ENCODE results near the gene EPS8L1.

The EPS8L1 gene

GRCh38 chr19:55071129-55071502 is 4.6 kb upstream of the EPS8L1 start:
- Histone ChIP-seq H3K4me2 (ENCODE audit: low read length) (no peak overlapping the region), H3K4me3 (ENCODE audit: low read depth, low read length, poor library complexity, severe bottlenecking) (no peak overlapping the region), H3K27ac (ENCODE audit: low read depth, low read length, poor library complexity, severe bottlenecking) (no peak overlapping the region)

DNA sequence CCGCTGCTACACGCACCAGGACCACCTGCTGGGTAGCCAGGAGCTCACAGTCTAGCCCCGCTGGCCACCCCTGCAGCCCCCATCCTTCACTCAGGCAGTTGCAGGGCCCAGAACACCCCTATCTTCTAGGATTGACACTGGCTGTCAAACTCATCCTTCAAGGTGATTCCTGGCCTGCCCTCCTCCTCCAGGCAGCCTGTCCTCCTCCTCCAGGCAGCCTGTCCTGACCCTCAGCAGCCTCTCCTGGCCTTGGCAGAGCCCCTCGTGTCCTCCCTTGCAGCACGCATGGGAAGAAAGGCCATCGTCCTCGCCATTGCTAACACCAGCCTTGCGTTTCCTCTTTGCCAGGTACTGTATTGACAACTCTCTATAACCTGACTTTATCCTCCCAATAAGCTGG is 3.8 kb upstream of the EPS8L1 start:
- peaks cover 8% of the 10 kb centered on the region for H3K4me1 ChIP-seq (ENCODE audit: insufficient read depth, low read length, severe bottlenecking)
- no peaks in the 10 kb centered on the region for H3K79me2 ChIP-seq (ENCODE audit: insufficient read depth, low read length)
- peaks cover 2% of the 10 kb centered on the region; the same call in 1 of the 2 replicates for H3K27me3 ChIP-seq (ENCODE audit: insufficient read depth, low read length)
- H3K9me2 ChIP-seq (ENCODE audit: low read depth, low read length) = no peaks in the 10 kb centered on the region
- no peak overlapping the region for H3K4me3 ChIP-seq (ENCODE audit: low read depth, low read length, poor library complexity, severe bottlenecking)
- no peaks in the 10 kb centered on the region for H3K36me3 ChIP-seq (ENCODE audit: insufficient read depth, low read length)
- H3F3A ChIP-seq (ENCODE audit: insufficient read depth, low read length) = no peaks in the 10 kb centered on the region
- no peak overlapping the region for H3K4me2 ChIP-seq (ENCODE audit: low read length)
- no peak overlapping the region for H3K27ac ChIP-seq (ENCODE audit: low read depth, low read length, poor library complexity, severe bottlenecking)
- H4K20me1 ChIP-seq (ENCODE audit: insufficient read depth, low read length) = no peaks in the 10 kb centered on the region
- H2AFZ ChIP-seq (ENCODE audit: low read length) = no peak overlapping the region
- TF ChIP-seq, protein P1, sequence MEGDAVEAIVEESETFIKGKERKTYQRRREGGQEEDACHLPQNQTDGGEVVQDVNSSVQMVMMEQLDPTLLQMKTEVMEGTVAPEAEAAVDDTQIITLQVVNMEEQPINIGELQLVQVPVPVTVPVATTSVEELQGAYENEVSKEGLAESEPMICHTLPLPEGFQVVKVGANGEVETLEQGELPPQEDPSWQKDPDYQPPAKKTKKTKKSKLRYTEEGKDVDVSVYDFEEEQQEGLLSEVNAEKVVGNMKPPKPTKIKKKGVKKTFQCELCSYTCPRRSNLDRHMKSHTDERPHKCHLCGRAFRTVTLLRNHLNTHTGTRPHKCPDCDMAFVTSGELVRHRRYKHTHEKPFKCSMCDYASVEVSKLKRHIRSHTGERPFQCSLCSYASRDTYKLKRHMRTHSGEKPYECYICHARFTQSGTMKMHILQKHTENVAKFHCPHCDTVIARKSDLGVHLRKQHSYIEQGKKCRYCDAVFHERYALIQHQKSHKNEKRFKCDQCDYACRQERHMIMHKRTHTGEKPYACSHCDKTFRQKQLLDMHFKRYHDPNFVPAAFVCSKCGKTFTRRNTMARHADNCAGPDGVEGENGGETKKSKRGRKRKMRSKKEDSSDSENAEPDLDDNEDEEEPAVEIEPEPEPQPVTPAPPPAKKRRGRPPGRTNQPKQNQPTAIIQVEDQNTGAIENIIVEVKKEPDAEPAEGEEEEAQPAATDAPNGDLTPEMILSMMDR (IDR thresholded peaks at IDR 0.05; ENCODE audit: low read length) = no peak
- no peak for TF ChIP-seq EZH2 (IDR thresholded peaks at IDR 0.05; ENCODE audit: borderline replicate concordance, low read length)
- no peaks in the 10 kb centered on the region for H3K9me3 ChIP-seq (ENCODE audit: low read length)
- H3K9ac ChIP-seq (ENCODE audit: low read length) = no peak overlapping the region

More at GRCh38 chr19:55071129-55071502, 4.6 kb upstream of the EPS8L1 start:
- Histone ChIP-seq H3K27me3 (ENCODE audit: insufficient read depth, low read length) (no peaks in the 10 kb centered on the region; the same call in 1 of the 2 replicates), H2AFZ (ENCODE audit: low read length) (no peak overlapping the region), H3K79me2 (ENCODE audit: insufficient read depth, low read length) (no peaks in the 10 kb centered on the region), H3K36me3 (ENCODE audit: insufficient read depth, low read length) (no peaks in the 10 kb centered on the region), H4K20me1 (ENCODE audit: insufficient read depth, low read length) (no peaks in the 10 kb centered on the region), H3K9me3 (ENCODE audit: low read length) (no peaks in the 10 kb centered on the region), H3K9me2 (ENCODE audit: low read depth, low read length) (no peaks in the 10 kb centered on the region), H3K9ac (ENCODE audit: low read length) (no peak overlapping the region), H3K4me1 (ENCODE audit: insufficient read depth, low read length, severe bottlenecking) (peaks cover 8% of the 10 kb centered on the region), H3F3A (ENCODE audit: insufficient read depth, low read length) (no peaks in the 10 kb centered on the region)
- TF ChIP-seq, protein P1 (IDR thresholded peaks at IDR 0.05; ENCODE audit: low read length) = no peak
- TF ChIP-seq EZH2 (IDR thresholded peaks at IDR 0.05; ENCODE audit: borderline replicate concordance, low read length) = no peak

DNA sequence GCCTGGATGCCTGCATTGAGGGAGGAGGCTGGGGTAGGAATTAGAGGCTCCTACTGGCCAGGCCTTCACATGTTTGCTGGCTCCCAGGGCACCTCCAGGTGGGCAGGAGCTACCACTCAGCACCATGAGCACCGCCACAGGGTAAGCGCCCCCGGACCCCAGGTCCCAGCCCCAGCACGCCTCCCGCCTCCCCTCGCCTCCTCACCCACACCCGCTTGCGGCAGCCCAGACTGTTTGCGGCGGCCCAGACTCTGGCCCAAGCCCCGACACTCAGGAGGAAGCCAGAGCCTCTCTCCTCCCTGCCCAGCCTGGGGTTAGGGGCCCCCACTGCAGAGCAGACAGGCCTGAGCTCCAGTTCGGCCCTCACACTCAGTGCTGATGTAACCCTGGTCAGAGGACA is 652 bp downstream of the EPS8L1 start:
- H3K4me2 ChIP-seq (ENCODE audit: low read length) = no peak overlapping the region

More for the DNA sequence above, 652 bp downstream of the EPS8L1 start:
- no peaks in the 10 kb centered on the region for H3K9me3 ChIP-seq (ENCODE audit: low read length)
- no peak overlapping the region for H3K27ac ChIP-seq (ENCODE audit: low read depth, low read length, poor library complexity, severe bottlenecking)
- H3K36me3 ChIP-seq (ENCODE audit: insufficient read depth, low read length) = no peaks in the 10 kb centered on the region
- H3K4me3 ChIP-seq (ENCODE audit: low read depth, low read length, poor library complexity, severe bottlenecking) = no peak overlapping the region
- H2AFZ ChIP-seq (ENCODE audit: low read length) = no peak overlapping the region
- peaks cover 9% of the 10 kb centered on the region; the same call in 1 of the 2 replicates for H3K27me3 ChIP-seq (ENCODE audit: insufficient read depth, low read length)
- no peaks in the 10 kb centered on the region for H3F3A ChIP-seq (ENCODE audit: insufficient read depth, low read length)
- H3K9ac ChIP-seq (ENCODE audit: low read length) = no peak overlapping the region
- H3K9me2 ChIP-seq (ENCODE audit: low read depth, low read length) = no peaks in the 10 kb centered on the region
- H3K79me2 ChIP-seq (ENCODE audit: insufficient read depth, low read length) = no peaks in the 10 kb centered on the region
- TF ChIP-seq, protein P1 (IDR thresholded peaks at IDR 0.05; ENCODE audit: low read length) = no peak
- TF ChIP-seq EZH2 (IDR thresholded peaks at IDR 0.05; ENCODE audit: borderline replicate concordance, low read length) = no peak
- peaks cover 10% of the 10 kb centered on the region for H3K4me1 ChIP-seq (ENCODE audit: insufficient read depth, low read length, severe bottlenecking)
- H4K20me1 ChIP-seq (ENCODE audit: insufficient read depth, low read length) = no peaks in the 10 kb centered on the region
